ENCODE results near the gene FAM149A. TPM values are rescaled to one million over a fixed set of nuclear protein-coding genes. Genes with fewer than 3 reads are reported as not detected.

The FAM149A gene
- polyA plus RNA-seq, 3 donors, result not detected

DNA sequence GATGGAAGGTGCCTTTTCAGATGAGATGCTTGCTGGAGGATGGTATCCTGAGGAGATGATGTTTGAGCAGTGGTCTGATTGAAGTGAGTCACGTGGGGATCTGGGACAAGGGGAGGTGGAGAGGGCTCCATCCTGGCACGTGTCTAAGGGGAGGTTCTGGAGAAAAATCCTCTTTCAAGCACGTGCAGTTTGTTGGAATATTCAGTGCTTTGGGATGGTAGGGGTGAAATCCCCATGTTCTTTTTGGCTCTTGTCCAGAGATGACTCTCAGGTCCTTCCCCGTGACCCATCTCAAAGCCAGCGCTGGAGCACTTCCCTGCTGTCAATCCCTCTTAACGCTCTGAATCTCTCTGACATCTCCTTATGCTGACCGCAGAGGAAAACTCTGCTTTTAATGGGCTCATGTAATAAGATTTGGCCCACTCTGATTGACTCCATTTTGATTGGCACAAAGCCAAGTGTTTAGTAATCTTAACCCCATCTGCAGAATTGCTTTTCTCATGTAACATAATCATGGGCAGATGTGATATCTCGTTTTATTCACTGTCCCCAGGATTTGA lies 112.0 kb downstream of the FAM149A start:
- Mint-ChIP-seq H3K9me3 (peaks cover 0 to 7% (median 2%) of the 10 kb centered on the region in 7 donors), H3K4me1 (no peaks in the 10 kb centered on the region), H3K27ac (no peak overlapping the region), H3K4me3 (no peak overlapping the region), H3K36me3 (no peaks in the 10 kb centered on the region), H3K27me3 (ENCODE audit: low read depth in 3 of 3) (peaks cover 0 to 7% (median 0%) of the 10 kb centered on the region in 3 donors)
- WGBS (ENCODE audit: insufficient coverage), result 94% methylated on average over 6 of the region's 8 CpGs
- Histone ChIP-seq H3K9ac (ENCODE audit: insufficient read depth, low read length, poor library complexity, severe bottlenecking) (no peak overlapping the region), H3K79me2 (ENCODE audit: insufficient read depth, low read length) (no peaks in the 10 kb centered on the region), H3K9me3 (replicated peaks in 1 of 2; ENCODE audit: control insufficient read depth in 1 of 2, insufficient read depth in 1 of 2, low read length in 2 of 2) (no peaks in the 10 kb centered on the region), H3K4me3 (replicated peaks in 1 of 3; ENCODE audit: low read depth in 2 of 3, low read length in 3 of 3) (no peak overlapping the region), H3K4me1 (ENCODE audit: control insufficient read depth in 1 of 2, insufficient read depth in 2 of 2, low read length in 2 of 2) (no peaks in the 10 kb centered on the region), H3K27ac (ENCODE audit: low read depth in 1 of 2, low read length in 2 of 2) (no peak overlapping the region), H3K36me3 (replicated peaks in 1 of 2; ENCODE audit: control insufficient read depth in 1 of 2, insufficient read depth in 2 of 2, low read length in 2 of 2) (no peaks in the 10 kb centered on the region), H3K4me2 (replicated peaks; ENCODE audit: extremely low read depth, low read length, poor library complexity, severe bottlenecking) (no peak overlapping the region), H2AFZ (ENCODE audit: insufficient read depth, low read depth, low read length, poor library complexity, severe bottlenecking) (no peak overlapping the region), H4K20me1 (ENCODE audit: insufficient read depth, low read length) (no peaks in the 10 kb centered on the region), H3K27me3 (ENCODE audit: control insufficient read depth in 2 of 2, insufficient read depth in 2 of 2, low read length in 2 of 2) (no peaks in the 10 kb centered on the region)
- TF ChIP-seq, protein P1, sequence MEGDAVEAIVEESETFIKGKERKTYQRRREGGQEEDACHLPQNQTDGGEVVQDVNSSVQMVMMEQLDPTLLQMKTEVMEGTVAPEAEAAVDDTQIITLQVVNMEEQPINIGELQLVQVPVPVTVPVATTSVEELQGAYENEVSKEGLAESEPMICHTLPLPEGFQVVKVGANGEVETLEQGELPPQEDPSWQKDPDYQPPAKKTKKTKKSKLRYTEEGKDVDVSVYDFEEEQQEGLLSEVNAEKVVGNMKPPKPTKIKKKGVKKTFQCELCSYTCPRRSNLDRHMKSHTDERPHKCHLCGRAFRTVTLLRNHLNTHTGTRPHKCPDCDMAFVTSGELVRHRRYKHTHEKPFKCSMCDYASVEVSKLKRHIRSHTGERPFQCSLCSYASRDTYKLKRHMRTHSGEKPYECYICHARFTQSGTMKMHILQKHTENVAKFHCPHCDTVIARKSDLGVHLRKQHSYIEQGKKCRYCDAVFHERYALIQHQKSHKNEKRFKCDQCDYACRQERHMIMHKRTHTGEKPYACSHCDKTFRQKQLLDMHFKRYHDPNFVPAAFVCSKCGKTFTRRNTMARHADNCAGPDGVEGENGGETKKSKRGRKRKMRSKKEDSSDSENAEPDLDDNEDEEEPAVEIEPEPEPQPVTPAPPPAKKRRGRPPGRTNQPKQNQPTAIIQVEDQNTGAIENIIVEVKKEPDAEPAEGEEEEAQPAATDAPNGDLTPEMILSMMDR (IDR thresholded peaks at IDR 0.05), result no peak
- intact Hi-C loops (cut with micrococcal nuclease), result no loop called here
- DNase-seq, result no peak

DNA sequence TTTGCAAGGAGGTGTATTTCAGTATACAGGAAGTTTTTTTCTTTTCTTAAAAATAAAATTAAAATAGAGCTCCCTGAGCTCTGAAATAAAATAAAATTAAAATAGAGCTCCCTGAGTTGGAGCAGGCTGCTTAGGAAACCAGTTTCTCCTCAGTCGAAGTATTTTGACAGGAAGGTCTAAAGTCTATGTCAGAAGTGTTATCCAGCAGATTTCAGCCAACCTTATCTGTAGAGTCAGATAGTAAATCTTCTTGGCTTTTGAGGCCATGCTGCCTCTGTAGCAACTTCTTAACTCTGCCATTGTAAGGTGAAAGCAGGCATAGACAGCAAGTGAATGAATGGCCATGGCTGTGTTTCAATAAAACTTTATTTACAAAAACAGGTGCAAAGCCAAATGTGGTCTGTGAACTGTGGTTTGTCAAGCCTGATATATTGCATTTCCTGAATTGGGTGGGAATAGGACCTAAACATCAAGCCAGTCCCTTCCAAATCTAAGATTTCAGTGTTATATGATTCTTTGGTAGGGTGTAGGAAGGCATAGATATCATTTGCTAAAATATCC lies 113.3 kb downstream of the FAM149A start:
- intact Hi-C loops (cut with micrococcal nuclease), result no loop called here
- Histone ChIP-seq H3K27ac (ENCODE audit: low read depth in 1 of 2, low read length in 2 of 2) (no peak overlapping the region), H3K4me2 (replicated peaks; ENCODE audit: extremely low read depth, low read length, poor library complexity, severe bottlenecking) (no peak overlapping the region), H4K20me1 (ENCODE audit: insufficient read depth, low read length) (no peaks in the 10 kb centered on the region), H3K9me3 (replicated peaks in 1 of 2; ENCODE audit: control insufficient read depth in 1 of 2, insufficient read depth in 1 of 2, low read length in 2 of 2) (no peaks in the 10 kb centered on the region), H3K36me3 (replicated peaks in 1 of 2; ENCODE audit: control insufficient read depth in 1 of 2, insufficient read depth in 2 of 2, low read length in 2 of 2) (no peaks in the 10 kb centered on the region), H2AFZ (ENCODE audit: insufficient read depth, low read depth, low read length, poor library complexity, severe bottlenecking) (no peak overlapping the region), H3K79me2 (ENCODE audit: insufficient read depth, low read length) (no peaks in the 10 kb centered on the region), H3K4me1 (ENCODE audit: control insufficient read depth in 1 of 2, insufficient read depth in 2 of 2, low read length in 2 of 2) (no peaks in the 10 kb centered on the region), H3K4me3 (replicated peaks in 1 of 3; ENCODE audit: low read depth in 2 of 3, low read length in 3 of 3) (no peak overlapping the region), H3K27me3 (ENCODE audit: control insufficient read depth in 2 of 2, insufficient read depth in 2 of 2, low read length in 2 of 2) (no peaks in the 10 kb centered on the region), H3K9ac (ENCODE audit: insufficient read depth, low read length, poor library complexity, severe bottlenecking) (no peak overlapping the region)
- H3K27me3 Mint-ChIP-seq (ENCODE audit: low read depth in 3 of 3), result peaks cover 0 to 7% (median 0%) of the 10 kb centered on the region in 3 donors
- H3K4me3 Mint-ChIP-seq, result no peak overlapping the region
- no peak overlapping the region for H3K27ac Mint-ChIP-seq
- H3K4me1 Mint-ChIP-seq, result no peaks in the 10 kb centered on the region
- DNase-seq, result no peak
- WGBS (ENCODE audit: insufficient coverage), result 38% methylated on average over 1 of the region's 1 CpG
- TF ChIP-seq, protein P1 (IDR thresholded peaks at IDR 0.05), result no peak
- peaks cover 0 to 7% (median 1%) of the 10 kb centered on the region in 7 donors for H3K9me3 Mint-ChIP-seq
- H3K36me3 Mint-ChIP-seq, result no peaks in the 10 kb centered on the region
